Fibroblast of villous mesenchyme (primary cell): ENCODE data around the gene BCL11A. TPM values are rescaled to one million over a fixed set of nuclear protein-coding genes. Genes with fewer than 3 reads are reported as not detected.

Source experiments
- DNase-seq: peaks from one replicate; pipeline ENCODE4 v3.0.0-alpha.2; 2010; ENCODE audit warnings: low read depth
- H3K4me3 ChIP-seq: 2 replicates; pipeline ENCODE4 v1.5.1; 2011; ENCODE audit warnings: low read depth, mild to moderate bottlenecking, low read length
- CTCF ChIP-seq: IDR thresholded peaks from 2 replicates; pipeline ENCODE4 v1.5.1; 2012; ENCODE audit warnings: low read depth, mild to moderate bottlenecking, low read length; ENCODE audit not compliant: insufficient read depth
- total RNA-seq: library from RNA; depleted of rRNA; stranded (reverse); fragments of >200 nt; gene quantifications from 2 replicates; pipeline ENCODE4 v1.2.3, GENCODE V29; 2012

BCL11A gene
- total RNA-seq, 1 donor = 0.43 TPM

- no peak for DNase-seq
- TF ChIP-seq CTCF = peak; percentile 58
- H3K4me3 ChIP-seq = no peak overlapping the region
Measured at GRCh38 chr2:60560734-60561644, 7.5 kb upstream of the BCL11A start.

GRCh38 chr2:60559880-60560279 lies 6.4 kb upstream of the BCL11A start:
- no peak overlapping the region for H3K4me3 ChIP-seq
- no peak for TF ChIP-seq CTCF
- no peak for DNase-seq

GRCh38 chr2:60558536-60558935 lies 5.1 kb upstream of the BCL11A start:
- no peak for DNase-seq
- TF ChIP-seq CTCF = no peak
- no peak overlapping the region for H3K4me3 ChIP-seq

- no peak for TF ChIP-seq CTCF
- DNase-seq = no peak
- no peak overlapping the region for H3K4me3 ChIP-seq
Measured at GRCh38 chr2:60557486-60557864, 4.0 kb upstream of the BCL11A start.

- no peak overlapping the region for H3K4me3 ChIP-seq
- DNase-seq = no peak
- no peak for TF ChIP-seq CTCF
Measured at GRCh38 chr2:60556576-60557485, 3.4 kb upstream of the BCL11A start.

GRCh38 chr2:60556175-60556574 lies 2.7 kb upstream of the BCL11A start:
- H3K4me3 ChIP-seq = no peak overlapping the region
- DNase-seq = no peak
- TF ChIP-seq CTCF = no peak
